Fibroblast of mammary gland (primary cell): ENCODE data around the gene ARF6.
A peak's percentile ranks its signal among the peaks of the same experiment; 100 is the strongest.

Experiments
- DNase-seq: peaks from one replicate; pipeline ENCODE4 v3.0.0-alpha.2; 2010; ENCODE audit warnings: low read depth
- H3K4me3 ChIP-seq: 2 replicates; pipeline ENCODE4 v1.5.1; 2011; ENCODE audit warnings: low read depth, mild to moderate bottlenecking, low read length, moderate library complexity; ENCODE audit not compliant: control insufficient read depth
- TF ChIP-seq, protein P1 (sequence below): conservative IDR thresholded peaks from 2 replicates; pipeline ENCODE4 v1.5.1; 2011; ENCODE audit warnings: low read depth, low read length, inconsistent platforms; ENCODE audit not compliant: control insufficient read depth, insufficient read depth

The ARF6 gene

GRCh38 chr14:49892636-49893308, at the start of gene ARF6:
Gene ARF6, plus strand, starts transcription at chr14:49893082. Its CDS starts 655 bp downstream, at chr14:49893737.
- H3K4me3 ChIP-seq = peak within 1 kb of the TSS; percentile 93
- peak; percentile 95 for DNase-seq
- TF ChIP-seq, protein P1, sequence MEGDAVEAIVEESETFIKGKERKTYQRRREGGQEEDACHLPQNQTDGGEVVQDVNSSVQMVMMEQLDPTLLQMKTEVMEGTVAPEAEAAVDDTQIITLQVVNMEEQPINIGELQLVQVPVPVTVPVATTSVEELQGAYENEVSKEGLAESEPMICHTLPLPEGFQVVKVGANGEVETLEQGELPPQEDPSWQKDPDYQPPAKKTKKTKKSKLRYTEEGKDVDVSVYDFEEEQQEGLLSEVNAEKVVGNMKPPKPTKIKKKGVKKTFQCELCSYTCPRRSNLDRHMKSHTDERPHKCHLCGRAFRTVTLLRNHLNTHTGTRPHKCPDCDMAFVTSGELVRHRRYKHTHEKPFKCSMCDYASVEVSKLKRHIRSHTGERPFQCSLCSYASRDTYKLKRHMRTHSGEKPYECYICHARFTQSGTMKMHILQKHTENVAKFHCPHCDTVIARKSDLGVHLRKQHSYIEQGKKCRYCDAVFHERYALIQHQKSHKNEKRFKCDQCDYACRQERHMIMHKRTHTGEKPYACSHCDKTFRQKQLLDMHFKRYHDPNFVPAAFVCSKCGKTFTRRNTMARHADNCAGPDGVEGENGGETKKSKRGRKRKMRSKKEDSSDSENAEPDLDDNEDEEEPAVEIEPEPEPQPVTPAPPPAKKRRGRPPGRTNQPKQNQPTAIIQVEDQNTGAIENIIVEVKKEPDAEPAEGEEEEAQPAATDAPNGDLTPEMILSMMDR = no peak

GRCh38 chr14:49849213-49849847, 43.6 kb upstream of the ARF6 start:
- H3K4me3 ChIP-seq = no peak overlapping the region
- TF ChIP-seq, protein P1 = no peak
- no peak for DNase-seq

DNA sequence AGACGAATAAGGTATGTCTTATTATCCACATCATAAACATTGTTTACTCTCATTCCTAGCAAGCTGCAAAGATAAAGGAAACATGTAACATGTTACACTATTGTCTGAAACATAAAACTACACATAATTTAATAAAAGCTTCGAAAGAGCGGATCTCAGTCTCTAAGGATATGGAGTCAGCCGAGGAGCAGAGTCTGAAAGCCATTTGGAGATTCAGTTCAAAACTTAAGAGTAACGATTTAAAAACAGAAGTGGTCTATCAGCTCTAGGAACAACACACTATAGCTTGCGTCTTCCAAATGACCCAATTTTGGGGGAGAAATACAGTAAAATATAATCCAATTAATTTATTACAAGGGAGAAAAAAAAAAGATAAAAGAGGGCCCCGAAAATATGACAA, 41.1 kb upstream of the ARF6 start:
- H3K4me3 ChIP-seq = peak overlapping the region; percentile 98
- TF ChIP-seq, protein P1 = no peak
- DNase-seq = no peak

DNA sequence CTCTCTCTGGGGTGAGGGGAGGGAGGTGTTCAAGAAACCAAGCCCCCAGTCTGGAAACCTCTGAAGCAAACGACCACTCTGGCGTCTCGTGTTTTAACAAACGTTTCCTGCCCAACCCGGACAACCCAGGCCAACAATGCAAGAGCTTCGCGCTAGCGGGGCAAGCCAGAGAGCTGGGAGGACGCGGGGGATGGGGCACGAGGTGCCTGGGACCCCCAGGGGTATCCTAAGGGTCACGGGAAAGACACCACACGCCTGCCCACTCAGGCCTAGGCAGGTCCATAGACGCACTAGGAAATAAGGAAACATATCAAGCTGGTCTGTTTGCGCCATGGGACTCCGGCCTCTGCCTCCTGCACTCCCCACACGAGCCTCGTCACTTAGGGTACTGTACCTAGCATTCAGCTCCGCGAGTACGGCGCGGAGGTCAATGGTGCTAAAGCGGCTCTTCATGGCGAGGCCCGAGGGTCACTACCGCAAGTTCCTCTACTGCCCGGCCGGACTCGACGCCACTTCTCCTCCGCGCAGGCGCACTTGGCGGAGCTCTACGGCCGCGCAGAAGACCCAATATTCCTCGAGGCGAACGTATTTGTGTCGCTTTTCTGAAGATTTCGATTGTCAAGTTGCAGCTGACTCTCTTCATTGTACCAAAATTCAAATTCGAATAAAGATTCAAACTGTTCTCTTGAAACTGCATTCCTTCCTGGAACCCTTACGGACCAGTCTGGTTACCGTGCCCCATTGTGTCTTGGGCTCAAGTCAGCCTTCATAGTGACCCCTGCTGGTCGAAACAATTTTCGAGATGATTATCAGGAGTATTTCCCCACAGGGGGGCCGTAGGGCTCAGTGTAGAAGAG, 40.4 kb upstream of the ARF6 start, which contains the start of gene NEMF:
TSS of gene NEMF (minus strand) at position 488 of the 857 bp plus-strand sequence. CDS start at position 453, 35 bp downstream.
- TF ChIP-seq, protein P1 = peak; percentile 84
- H3K4me3 ChIP-seq = peak within 1 kb of the TSS; percentile 98

DNA sequence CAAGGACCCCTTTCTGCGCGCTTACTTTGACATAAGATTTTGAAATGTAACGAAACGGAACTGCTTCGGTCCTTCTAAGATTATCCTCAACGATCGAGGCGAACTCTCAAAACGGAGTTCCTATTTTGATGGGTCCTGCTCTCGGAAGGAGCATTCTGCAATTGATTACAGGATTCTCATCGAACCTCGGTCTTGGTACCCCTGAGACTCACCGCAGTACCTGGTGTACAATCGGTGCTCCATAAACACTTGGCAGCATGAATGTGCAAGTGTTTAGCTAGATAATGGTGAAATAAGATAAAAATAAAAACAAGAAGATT, 39.8 kb upstream of the ARF6 start:
- TF ChIP-seq, protein P1 = no peak
- peak overlapping the region; percentile 98 for H3K4me3 ChIP-seq
- DNase-seq = no peak

More for the DNA sequence above, 40.4 kb upstream of the ARF6 start, which contains the start of gene NEMF:
- peak; percentile 88 for DNase-seq

DNA sequence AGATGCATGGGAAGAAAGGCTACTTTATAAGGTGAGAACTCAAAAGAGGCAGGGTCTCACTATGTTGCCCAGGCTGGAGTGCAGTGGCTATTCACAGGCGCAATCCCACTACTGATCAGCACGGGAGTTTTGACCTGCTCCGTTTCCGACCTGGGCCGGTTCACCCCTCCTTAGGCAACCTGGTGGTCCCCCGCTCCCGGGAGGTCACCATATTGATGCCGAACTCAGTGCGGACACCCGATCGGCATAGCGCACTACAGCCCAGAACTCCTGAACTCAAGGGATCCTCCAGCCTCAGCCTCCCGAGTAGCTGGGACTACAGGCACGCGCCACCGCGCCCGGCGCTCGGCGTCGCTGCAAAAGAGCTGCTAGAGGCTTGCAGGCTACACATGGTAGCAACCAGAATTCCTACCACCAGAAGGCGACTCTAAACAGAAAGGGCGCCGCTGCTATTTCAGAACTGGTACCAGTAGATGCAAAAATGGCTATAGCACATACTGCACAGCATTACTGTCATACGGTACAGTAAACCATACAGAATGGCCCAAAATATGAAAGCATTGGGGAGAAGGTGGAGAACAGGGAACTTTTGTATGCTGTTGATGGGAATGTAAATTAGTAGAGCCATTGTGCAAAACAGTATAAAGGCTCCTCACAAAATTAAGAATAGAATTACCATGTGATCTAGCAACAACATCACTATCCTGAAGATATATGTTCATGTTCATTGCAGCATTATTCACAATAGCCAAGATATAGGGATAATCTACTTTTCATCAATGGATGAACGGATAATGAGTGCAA, 39.1 kb upstream of the ARF6 start:
- peak overlapping the region; percentile 98 for H3K4me3 ChIP-seq
- DNase-seq = peak; percentile 85
- TF ChIP-seq, protein P1 = peak; percentile 78
